HG02943 (cell line): ENCODE data around the gene PNCK.

Experiments
- ATAC-seq: cut with Tn5 transposase; IDR thresholded peaks from one replicate; pipeline ENCODE4 v1.9.1; 2021; ENCODE audit warnings: mild to moderate bottlenecking, low read depth, moderate library complexity; ENCODE audit not compliant: unreplicated experiment

The PNCK gene

GRCh38 chrX:153667281-153667955 lies 6.2 kb downstream of the PNCK start:
- no peak for ATAC-seq

- ATAC-seq, result no peak
Measured at GRCh38 chrX:153665726-153666306, 7.8 kb downstream of the PNCK start.

DNA sequence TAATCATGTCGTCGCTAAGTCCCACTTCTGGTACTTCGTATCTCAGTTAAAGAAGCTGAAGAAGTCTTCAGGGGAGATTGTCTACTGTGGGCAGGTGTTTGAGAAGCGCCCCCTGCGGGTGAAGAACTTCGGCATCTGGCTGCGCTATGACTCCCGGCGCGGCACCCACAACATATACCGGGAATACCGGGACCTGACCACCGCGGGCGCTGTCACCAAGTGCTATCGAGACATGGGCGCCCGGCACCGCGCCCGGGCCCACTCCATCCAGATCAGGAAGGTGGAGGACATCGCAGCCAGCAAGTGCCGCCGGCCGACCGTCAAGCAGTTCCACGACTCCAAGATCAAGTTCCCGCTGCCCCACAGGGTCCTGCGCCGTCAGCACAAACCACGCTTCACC lies 11.3 kb downstream of the PNCK start:
- no peak for ATAC-seq

DNA sequence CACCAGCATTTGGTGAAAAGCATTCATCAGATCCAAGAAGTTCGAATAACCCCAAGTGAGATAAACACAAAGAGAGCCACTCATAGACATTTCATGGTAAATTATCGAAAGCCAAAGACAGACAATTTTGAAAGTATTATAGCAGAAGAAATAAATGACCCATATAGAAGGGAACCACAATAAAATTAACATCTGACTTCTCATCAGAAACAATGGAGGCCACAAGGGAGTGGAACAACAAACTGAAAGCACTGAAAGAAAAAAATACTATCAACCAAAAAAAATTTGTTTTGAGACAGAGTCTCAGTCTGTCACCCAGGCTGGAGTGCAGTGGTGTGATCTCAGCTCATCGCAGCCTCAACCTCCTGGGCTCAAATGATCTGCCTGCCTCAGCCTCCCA lies 14.3 kb downstream of the PNCK start:
- no peak for ATAC-seq

DNA sequence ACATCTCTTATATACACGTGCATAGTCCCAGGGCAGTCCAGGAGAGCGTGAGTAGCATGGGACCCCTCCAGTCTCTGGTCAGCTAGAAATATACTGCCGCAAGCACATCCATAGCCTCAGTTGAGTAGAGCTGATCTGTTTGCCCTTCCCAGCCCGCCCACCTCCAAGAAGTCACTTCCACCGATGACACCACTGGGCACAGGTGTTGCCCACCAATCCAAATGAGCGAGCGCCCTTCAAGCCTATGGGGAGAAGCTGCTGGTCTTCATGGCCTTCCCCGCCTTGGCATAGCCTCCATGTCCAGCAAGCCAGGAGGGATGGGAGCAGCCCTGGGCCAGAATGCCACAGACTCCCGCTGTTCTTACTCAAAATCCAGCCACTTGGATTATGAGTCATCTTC lies 16.5 kb downstream of the PNCK start:
- no peak for ATAC-seq

DNA sequence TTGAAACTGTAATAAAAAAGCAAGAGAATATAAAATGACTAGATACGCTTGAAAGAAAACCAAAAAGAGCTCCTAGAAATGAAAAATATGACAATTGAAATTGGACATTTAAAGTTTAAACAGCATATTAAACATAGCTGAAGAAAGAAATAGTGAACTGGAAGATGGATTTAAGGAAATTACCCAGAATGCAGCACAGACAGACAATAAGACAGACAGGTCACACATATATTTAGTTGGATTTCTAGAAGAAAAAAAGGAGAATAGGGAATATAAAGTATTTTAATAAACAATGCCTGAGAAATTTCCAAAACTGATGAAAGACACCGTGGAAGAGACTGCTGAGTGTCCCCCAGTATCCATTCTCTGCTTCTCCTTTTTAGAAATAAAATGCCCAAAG lies 20.1 kb downstream of the PNCK start:
- ATAC-seq, result no peak

DNA sequence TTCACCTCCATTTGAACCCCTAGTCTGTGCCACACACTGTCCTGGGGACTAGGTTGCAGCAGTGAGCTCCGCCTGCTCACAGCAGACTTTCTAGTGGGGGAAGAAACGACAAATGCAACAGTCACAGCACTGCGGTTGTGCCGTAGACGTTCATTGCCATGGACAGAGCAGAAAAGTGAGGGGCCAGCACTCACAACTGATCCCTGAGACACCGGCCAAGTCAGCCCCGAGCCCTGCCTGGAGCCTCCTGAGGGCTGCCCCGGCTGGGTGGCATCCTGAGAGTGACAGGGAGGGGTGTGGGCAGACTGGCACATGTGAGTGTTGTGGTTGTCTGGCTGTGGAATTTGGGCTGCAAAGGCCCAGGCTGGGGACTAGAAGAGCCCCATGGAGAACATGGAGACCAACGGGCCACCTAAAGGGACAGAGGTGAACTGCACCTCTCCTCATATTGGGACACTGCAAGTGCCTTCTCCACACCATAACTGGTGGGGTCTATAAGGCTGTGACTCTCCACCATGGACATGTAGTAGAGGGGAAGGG lies 22.0 kb downstream of the PNCK start:
- no peak for ATAC-seq

DNA sequence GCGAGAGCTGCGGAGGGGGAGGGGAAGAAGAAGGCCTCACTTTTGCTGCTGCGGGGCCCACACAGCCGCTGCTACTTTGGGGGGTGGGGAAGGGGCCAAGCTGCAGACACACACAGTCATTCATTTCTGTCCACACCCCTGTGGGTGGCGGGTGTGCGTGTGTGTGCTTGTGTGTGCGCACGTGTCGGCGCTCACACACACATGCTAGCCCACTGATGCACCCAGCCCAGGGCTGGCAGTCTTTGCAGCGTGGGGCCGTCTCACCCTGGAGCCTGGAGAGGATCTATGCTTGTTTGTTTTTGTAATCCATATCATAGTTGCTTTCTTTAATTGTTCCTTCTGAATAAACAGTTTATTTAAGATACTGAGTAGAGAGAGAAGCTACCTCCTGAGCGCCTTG lies 22.7 kb downstream of the PNCK start:
- no peak for ATAC-seq

- ATAC-seq, result no peak
Measured at GRCh38 chrX:153649915-153650782, 23.5 kb downstream of the PNCK start.

DNA sequence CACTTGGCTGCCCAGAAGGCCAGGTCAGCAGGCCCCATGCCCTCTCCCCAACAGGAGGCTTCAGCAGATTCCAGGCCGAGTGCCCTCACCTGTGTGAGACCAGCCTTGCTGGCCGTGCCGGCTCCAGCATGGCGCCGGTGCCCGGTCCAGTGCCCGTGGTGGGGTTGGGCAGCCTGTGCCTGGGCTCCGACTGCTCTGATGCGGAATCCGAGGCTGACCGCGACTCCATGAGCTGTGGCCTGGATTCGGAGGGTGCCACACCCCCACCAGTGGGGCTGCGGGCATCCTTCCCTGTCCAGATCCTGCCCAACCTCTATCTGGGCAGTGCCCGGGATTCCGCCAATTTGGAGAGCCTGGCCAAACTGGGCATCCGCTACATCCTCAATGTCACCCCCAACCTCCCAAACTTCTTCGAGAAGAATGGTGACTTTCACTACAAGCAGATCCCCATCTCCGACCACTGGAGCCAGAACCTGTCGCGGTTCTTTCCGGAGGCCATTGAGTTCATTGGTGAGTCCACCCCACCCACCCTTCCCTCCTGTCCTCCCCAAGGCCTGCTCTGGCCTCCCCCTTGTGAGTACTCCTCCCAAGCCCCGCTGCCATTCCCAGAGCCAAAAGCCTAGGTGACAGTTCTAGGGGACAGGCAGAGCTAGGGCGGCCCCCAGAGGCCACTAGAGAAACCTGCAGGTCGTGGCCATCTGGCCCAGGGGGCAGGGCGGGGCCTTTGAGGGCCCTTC lies 24.3 kb downstream of the PNCK start:
- ATAC-seq, result no peak

GRCh38 chrX:153648358-153649177 lies 25.0 kb downstream of the PNCK start:
- no peak for ATAC-seq

GRCh38 chrX:153647461-153648357 lies 25.9 kb downstream of the PNCK start:
- no peak for ATAC-seq

- no peak for ATAC-seq
Measured at GRCh38 chrX:153646620-153647373, 26.8 kb downstream of the PNCK start, which contains the start of gene DUSP9. DUSP9 (plus strand) TSS chrX:153647203; CDS start chrX:153647954, 751 bp downstream.

- ATAC-seq, result no peak
Measured at GRCh38 chrX:153645921-153646488, 27.6 kb downstream of the PNCK start.

DNA sequence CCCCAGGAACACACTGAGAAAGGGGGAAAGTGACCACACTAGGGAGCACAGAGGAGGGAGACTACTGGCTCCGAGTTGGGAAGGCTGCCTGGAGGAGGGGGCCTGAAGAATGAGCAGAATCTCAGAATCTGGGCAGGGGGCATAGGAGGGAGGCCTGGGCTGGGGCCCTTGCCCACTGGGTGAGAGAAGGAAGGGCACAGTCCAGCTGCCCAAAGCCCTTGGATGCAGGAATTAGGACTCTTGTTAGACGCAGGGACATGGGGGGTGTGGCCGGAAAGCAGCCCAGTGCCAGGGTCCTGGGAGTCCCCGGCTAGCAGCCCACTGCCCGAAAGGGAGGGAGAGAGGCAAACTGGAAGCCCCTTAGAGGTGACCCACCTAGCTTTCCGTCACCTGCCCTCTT lies 28.5 kb downstream of the PNCK start:
- ATAC-seq, result no peak

- ATAC-seq, result no peak
Measured at GRCh38 chrX:153644356-153645125, 29.1 kb downstream of the PNCK start.
